Astrocyte (in vitro differentiated cells and primary cell): ENCODE measurements around the gene NEK7. TPM values are rescaled to one million over a fixed set of nuclear protein-coding genes. Genes with fewer than 3 reads are reported as not detected.

Source experiments
- DNase-seq: peaks from one replicate; pipeline ENCODE4 v3.0.0-alpha.2; 2010; ENCODE audit warnings: low read depth
- FAIRE-seq: peaks from 2 replicates; lab custom pipeline; 2011; peaks lifted over from hg19 to GRCh38; lab: Jason Lieb, UNC
- H2AFZ ChIP-seq: 2 replicates; pipeline ENCODE4 v1.6.0; 2012; ENCODE audit warnings: low read depth, low read length, inconsistent platforms
- H3K27ac ChIP-seq: 2 replicates; pipeline ENCODE4 v1.5.1; 2011; ENCODE audit warnings: low read depth, low read length, inconsistent platforms
- H3K27me3 ChIP-seq: 2 replicates; pipeline ENCODE4 v1.6.0; 2011; ENCODE audit warnings: low read length, inconsistent platforms; ENCODE audit not compliant: insufficient read depth
- H3K36me3 ChIP-seq: 2 replicates; pipeline ENCODE4 v1.5.1; 2011; ENCODE audit warnings: low read length, inconsistent platforms; ENCODE audit not compliant: insufficient read depth
- H3K4me1 ChIP-seq: 2 replicates; pipeline ENCODE4 v1.5.1; 2011; ENCODE audit warnings: low read length, inconsistent platforms; ENCODE audit not compliant: insufficient read depth
- H3K4me2 ChIP-seq: 2 replicates; pipeline ENCODE4 v1.6.0; 2012; ENCODE audit warnings: low read length, inconsistent platforms
- H3K4me3 ChIP-seq: 2 replicates; pipeline ENCODE4 v1.5.1; 2011; ENCODE audit warnings: low read depth, mild to moderate bottlenecking, low read length, inconsistent platforms; ENCODE audit not compliant: insufficient read depth
- H3K79me2 ChIP-seq: 2 replicates; pipeline ENCODE4 v1.6.0; 2012; ENCODE audit warnings: mild to moderate bottlenecking, low read length, inconsistent platforms; ENCODE audit not compliant: insufficient read depth
- H3K9ac ChIP-seq: 2 replicates; pipeline ENCODE4 v1.6.0; 2012; ENCODE audit warnings: mild to moderate bottlenecking, low read length, inconsistent platforms
- H3K9me3 ChIP-seq: 2 replicates; pipeline ENCODE4 v1.5.1; 2012; ENCODE audit warnings: low read depth, mild to moderate bottlenecking, low read length, inconsistent platforms; ENCODE audit not compliant: insufficient read depth
- H4K20me1 ChIP-seq: 2 replicates; pipeline ENCODE4 v1.6.0; 2012; ENCODE audit warnings: low read length, inconsistent platforms; ENCODE audit not compliant: insufficient read depth
- H3K27ac Mint-ChIP-seq: one replicate; pipeline ENCODE4 v1.8.0; 2021; ENCODE audit warnings: mild to moderate bottlenecking, mixed read lengths; ENCODE audit not compliant: unreplicated experiment
- H3K27me3 Mint-ChIP-seq: one replicate; pipeline ENCODE4 v1.8.0; 2021; ENCODE audit warnings: low read depth, mixed read lengths; ENCODE audit not compliant: unreplicated experiment
- H3K36me3 Mint-ChIP-seq: one replicate; pipeline ENCODE4 v1.8.0; 2021; ENCODE audit warnings: low read depth, mixed read lengths; ENCODE audit not compliant: unreplicated experiment
- H3K4me1 Mint-ChIP-seq: one replicate; pipeline ENCODE4 v1.8.0; 2021; ENCODE audit warnings: low read depth, mixed read lengths; ENCODE audit not compliant: unreplicated experiment
- H3K4me3 Mint-ChIP-seq: one replicate; pipeline ENCODE4 v1.8.0; 2021; ENCODE audit warnings: mild to moderate bottlenecking, moderate library complexity, mixed read lengths; ENCODE audit not compliant: unreplicated experiment
- H3K9me3 Mint-ChIP-seq: one replicate; pipeline ENCODE4 v1.8.0; 2021; ENCODE audit warnings: mild to moderate bottlenecking, mixed read lengths; ENCODE audit not compliant: unreplicated experiment
- EZH2 ChIP-seq: IDR thresholded peaks from 2 replicates; pipeline ENCODE4 v1.6.1; 2012; ENCODE audit warnings: mild to moderate bottlenecking, low read length, inconsistent platforms; ENCODE audit not compliant: insufficient read depth
- total RNA-seq: library from RNA; stranded (reverse); gene quantifications from 2 replicates; pipeline ENCODE4 v1.2.1, GENCODE V29; 2021
- TF ChIP-seq, protein P1 (sequence below): IDR thresholded peaks from 2 replicates; pipeline ENCODE4 v1.5.1; 2011; ENCODE audit warnings: low read depth, mild to moderate bottlenecking, inconsistent platforms, low read length, moderate library complexity; ENCODE audit not compliant: insufficient read depth

The NEK7 gene
- total RNA-seq, 1 donor from 2014 or later: 125 TPM

DNA sequence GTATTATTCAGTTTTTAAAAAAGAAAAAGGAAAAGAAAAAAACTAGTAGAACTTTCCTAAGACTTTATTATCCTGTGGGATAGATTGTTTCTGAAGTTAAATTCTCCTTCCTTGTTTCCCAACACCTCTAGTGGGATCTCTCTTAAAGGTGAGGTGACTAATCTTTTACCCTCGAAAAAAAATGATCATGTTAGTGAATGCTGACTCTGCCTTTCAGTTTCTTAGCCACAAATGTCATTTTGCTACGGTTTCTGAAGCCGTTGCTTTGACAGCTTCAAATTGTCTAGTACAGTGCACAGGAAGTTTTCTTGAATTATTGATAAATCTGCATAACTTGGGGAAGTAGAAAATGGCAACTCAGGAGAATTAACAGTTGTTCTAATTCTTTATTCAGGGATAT is 13.0 kb upstream of the NEK7 start:
- H2AFZ ChIP-seq: no peak overlapping the region
- H4K20me1 ChIP-seq: no peaks in the 10 kb centered on the region
- Mint-ChIP-seq H3K36me3 (no peaks in the 10 kb centered on the region), H3K4me1 (peaks cover 4% of the 10 kb centered on the region), H3K4me3 (no peak overlapping the region), H3K9me3 (peaks cover 2% of the 10 kb centered on the region), H3K27me3 (no peaks in the 10 kb centered on the region), H3K27ac (no peak overlapping the region)
- no peak overlapping the region for H3K9ac ChIP-seq
- no peak overlapping the region for H3K4me2 ChIP-seq
- no peaks in the 10 kb centered on the region for H3K79me2 ChIP-seq
- no peak overlapping the region for H3K4me3 ChIP-seq
- H3K27me3 ChIP-seq: no peaks in the 10 kb centered on the region
- FAIRE-seq (no peak), DNase-seq (no peak)
- no peak overlapping the region for H3K27ac ChIP-seq
- H3K36me3 ChIP-seq: no peaks in the 10 kb centered on the region
- TF ChIP-seq, protein P1, sequence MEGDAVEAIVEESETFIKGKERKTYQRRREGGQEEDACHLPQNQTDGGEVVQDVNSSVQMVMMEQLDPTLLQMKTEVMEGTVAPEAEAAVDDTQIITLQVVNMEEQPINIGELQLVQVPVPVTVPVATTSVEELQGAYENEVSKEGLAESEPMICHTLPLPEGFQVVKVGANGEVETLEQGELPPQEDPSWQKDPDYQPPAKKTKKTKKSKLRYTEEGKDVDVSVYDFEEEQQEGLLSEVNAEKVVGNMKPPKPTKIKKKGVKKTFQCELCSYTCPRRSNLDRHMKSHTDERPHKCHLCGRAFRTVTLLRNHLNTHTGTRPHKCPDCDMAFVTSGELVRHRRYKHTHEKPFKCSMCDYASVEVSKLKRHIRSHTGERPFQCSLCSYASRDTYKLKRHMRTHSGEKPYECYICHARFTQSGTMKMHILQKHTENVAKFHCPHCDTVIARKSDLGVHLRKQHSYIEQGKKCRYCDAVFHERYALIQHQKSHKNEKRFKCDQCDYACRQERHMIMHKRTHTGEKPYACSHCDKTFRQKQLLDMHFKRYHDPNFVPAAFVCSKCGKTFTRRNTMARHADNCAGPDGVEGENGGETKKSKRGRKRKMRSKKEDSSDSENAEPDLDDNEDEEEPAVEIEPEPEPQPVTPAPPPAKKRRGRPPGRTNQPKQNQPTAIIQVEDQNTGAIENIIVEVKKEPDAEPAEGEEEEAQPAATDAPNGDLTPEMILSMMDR: no peak
- TF ChIP-seq EZH2: no peak
- no peaks in the 10 kb centered on the region for H3K4me1 ChIP-seq
- no peaks in the 10 kb centered on the region for H3K9me3 ChIP-seq

DNA sequence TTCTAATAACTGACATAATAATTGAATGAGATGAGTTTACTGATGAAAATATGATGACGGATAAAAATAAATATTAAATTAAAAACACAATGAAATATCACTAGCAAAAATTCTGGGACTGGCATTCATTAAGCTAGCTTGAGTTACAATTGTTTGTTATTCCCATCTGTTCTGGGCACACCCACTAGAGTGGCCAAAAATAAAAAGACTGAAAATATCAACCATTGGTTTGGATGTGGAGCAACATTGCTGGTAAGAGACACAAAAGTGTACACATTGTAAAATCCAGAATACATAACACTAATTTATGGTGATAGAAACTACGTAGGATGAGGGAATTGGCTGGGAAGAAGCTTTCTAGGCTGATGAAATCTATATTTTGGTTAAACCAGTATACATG is 9.6 kb upstream of the NEK7 start:
- no peaks in the 10 kb centered on the region for H3K27me3 ChIP-seq
- Mint-ChIP-seq H3K27ac (no peak overlapping the region), H3K36me3 (no peaks in the 10 kb centered on the region), H3K4me1 (peaks cover 6% of the 10 kb centered on the region), H3K27me3 (no peaks in the 10 kb centered on the region), H3K4me3 (no peak overlapping the region), H3K9me3 (peaks cover 2% of the 10 kb centered on the region)
- H3K27ac ChIP-seq: no peak overlapping the region
- H2AFZ ChIP-seq: no peak overlapping the region
- H3K36me3 ChIP-seq: no peaks in the 10 kb centered on the region
- H4K20me1 ChIP-seq: no peaks in the 10 kb centered on the region
- no peak overlapping the region for H3K9ac ChIP-seq
- H3K4me1 ChIP-seq: no peaks in the 10 kb centered on the region
- TF ChIP-seq EZH2: no peak
- TF ChIP-seq, protein P1: no peak
- H3K4me3 ChIP-seq: no peak overlapping the region
- H3K9me3 ChIP-seq: no peaks in the 10 kb centered on the region
- DNase-seq (no peak), FAIRE-seq (no peak)
- H3K4me2 ChIP-seq: no peak overlapping the region
- no peaks in the 10 kb centered on the region for H3K79me2 ChIP-seq

DNA sequence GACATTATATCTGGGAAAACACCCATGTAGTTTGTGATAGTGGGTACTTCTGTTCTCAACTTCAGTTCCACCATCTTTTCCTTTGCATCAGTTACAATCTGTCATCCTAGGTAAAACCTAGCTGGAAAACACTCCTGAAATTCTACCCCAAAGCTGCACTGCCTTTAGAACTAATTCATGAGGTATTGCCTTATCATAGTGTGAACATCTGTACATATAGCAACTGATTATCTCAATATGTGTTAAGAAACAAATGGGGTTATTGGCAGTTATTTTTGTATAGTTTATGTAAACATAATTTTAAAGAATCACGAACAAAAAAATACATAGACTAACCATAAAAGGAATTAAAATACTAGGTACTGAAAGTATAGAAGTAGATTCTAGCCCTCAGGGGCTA is 6.4 kb upstream of the NEK7 start:
- Histone ChIP-seq H3K27ac (no peak overlapping the region), H3K9ac (no peak overlapping the region), H3K27me3 (no peaks in the 10 kb centered on the region), H4K20me1 (no peaks in the 10 kb centered on the region), H3K9me3 (no peaks in the 10 kb centered on the region), H3K4me1 (peaks cover 19% of the 10 kb centered on the region), H3K79me2 (no peaks in the 10 kb centered on the region), H2AFZ (no peak overlapping the region), H3K4me3 (no peak overlapping the region), H3K4me2 (no peak overlapping the region), H3K36me3 (no peaks in the 10 kb centered on the region)
- no peaks in the 10 kb centered on the region for H3K27me3 Mint-ChIP-seq
- no peak for TF ChIP-seq EZH2
- TF ChIP-seq, protein P1: no peak
- FAIRE-seq (no peak), DNase-seq (no peak)
- no peaks in the 10 kb centered on the region for H3K36me3 Mint-ChIP-seq
- peaks cover 2% of the 10 kb centered on the region for H3K9me3 Mint-ChIP-seq
- peaks cover 17% of the 10 kb centered on the region for H3K4me1 Mint-ChIP-seq
- no peak overlapping the region for H3K4me3 Mint-ChIP-seq
- H3K27ac Mint-ChIP-seq: no peak overlapping the region
